IPS DF 19.7 (cell line): ENCODE data around the gene TULP3.

Experiments used
- DNase-seq: peaks from one replicate; pipeline ENCODE4 v3.0.0-alpha.2; 2013; ENCODE audit warnings: low read depth, low spot score

Gene TULP3

DNA sequence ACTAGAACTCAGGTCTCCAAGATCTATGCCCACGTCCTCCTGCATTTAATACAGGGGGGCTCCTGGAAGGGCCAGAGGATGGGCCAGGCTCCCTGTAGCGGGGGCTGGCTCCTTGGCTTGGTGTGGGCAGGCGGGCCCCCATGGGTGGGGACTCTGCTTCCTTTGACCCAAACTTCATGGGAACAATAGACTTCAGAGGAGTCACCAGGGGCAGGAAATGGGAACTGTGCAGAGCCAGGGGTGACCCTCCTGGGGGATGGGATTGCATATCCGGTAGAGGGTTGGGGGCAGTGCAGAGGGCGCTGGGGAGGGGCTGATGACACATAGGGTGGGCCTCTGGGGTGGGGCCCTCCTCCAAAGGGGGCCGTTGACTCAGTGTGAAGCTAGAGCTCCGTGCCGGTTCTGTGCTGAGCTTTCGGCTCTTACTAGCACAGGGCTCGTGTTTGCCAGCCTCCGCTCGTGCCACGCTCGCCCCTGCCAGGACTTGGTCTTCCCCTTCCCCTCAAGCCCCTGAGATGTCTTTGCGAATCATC, 73.1 kb downstream of the TULP3 start:
- DNase-seq: no peak

DNA sequence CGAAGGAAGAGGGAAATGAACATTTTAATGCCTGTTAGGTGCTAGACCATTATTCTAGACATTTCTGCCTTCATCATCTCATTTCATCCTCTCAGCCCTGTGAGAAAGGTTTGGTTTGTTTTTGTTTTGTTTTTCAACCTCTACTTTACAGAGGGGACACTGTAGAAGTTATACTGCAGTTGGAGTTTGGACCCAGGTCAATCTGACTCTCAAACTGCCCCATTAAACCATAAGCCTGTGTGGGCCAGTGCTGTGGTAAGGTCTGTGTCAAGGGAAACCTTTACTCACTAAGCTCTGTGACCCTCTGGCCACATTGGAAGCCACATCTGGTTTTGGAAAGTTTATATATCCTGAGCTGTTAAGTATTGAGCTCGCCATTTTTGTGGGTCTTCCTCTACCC, 77.0 kb downstream of the TULP3 start:
- no peak for DNase-seq

DNA sequence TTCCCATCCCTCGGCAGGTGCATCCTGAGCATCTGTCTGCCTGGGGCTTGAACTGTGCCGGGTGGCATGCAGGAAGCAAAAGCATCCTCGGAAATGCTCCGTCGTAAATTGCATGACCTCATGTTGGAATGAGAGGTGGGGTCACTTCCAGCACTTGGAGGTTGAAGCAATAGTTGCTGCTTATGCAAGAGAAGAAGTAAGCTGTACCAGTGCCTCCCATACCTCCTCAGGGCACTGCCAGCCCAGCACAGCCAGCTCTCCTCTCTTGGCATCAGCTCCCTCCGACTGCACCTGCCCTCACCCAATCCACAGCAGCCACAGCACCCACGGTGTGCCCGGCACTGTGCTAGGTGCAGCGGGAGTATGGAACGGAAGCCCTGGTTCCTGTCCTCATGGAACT, 80.1 kb downstream of the TULP3 start:
- no peak for DNase-seq

DNA sequence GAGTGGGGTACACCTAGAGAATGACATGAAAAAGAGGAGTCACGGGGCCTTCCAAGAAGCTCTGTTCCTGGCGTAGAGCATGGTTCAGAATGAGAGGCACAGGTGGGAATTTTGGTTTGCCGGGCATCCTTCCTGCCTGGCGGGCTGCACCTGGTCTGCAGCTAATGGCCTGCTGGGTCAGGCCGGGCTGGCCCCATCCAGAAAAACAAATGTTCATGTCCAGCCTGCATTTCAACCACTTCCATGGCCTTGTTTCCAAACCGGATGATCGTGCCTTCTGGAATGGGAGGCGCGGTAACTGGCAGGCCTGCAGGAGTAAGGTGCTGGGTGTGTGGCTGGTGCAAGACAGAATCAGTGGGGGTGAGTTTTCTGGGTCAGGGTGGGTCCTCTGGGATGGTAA, 82.9 kb downstream of the TULP3 start:
- DNase-seq: no peak

DNA sequence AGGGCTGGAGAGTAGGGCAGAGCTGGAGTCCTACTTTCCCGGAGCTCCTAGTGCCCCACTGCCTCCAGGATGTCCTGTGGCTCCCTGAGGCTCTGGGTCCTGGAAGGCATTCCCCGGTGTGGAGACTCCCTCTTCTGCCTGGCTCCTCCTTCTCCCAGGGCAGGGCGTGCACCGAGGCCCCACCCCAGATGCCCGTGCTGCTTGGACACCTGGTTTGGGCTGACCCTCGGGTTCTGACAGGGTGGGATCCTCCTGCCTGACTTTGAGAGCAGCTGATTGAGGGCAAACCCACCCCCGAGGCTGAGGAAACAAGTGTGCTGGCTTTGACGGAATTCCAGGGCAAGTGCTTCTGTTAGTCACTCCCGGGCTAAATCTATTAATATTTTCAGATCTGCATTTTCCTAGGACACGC, 83.9 kb downstream of the TULP3 start:
- DNase-seq: no peak

DNA sequence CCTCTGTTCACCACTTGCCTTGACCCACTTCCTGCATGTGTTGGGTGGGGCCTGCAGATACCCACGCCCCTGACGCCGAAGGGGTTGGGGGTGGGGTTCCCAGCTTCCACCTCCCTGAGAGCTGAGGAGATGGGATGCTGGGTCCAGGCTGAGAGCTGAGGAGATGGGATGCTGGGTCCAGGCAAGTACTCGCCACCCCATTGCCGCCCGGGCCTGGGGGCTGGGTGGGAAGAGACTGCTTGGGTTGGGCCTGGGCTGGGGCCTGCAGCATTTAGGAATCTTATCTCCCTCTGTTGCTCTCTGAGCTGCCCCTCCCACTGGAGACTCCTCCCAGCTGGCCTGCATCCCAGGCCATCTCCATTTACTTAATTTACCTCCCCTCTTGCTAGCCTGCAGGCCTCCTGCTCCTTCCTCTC, 85.9 kb downstream of the TULP3 start:
- DNase-seq: no peak

DNA sequence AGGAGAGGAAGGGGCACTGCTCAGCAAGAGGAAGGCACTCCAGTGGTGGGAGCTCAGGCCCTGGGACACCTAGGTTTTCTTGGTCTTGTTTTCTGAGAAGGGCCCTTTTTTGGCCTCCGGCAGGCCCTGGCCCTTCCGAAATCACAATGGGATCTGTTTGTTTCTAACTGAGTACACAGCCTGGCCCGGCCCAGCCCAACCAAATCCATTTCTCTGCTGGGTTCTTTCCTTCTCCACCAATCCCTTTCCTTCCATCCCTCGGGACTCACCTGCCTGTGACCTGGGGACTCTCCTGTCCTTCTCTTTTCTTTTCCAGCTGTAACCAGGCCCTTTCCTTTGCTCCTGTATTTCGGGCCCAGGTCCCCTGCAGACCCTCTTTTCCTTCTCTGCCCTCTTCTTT, 87.1 kb downstream of the TULP3 start:
- no peak for DNase-seq

DNA sequence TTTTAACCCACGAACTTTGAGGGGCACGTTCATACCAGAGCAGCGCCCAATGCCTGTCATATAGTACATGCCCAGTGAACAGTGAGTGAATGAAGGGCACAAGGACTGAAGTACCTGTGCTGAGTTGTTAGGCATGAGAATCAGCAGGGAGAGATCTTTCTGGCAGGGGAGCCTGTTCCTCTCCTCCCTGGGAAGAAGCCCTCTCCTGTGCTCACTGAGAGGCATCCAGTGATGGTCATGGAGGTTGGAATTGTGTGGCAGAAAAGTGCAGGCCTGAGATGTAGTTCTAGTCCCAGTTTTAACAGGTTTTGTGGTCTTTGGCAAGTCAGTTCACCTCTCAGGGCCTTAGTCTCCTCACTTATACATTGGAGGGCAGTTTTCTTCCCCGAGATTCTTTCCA, 89.1 kb downstream of the TULP3 start:
- no peak for DNase-seq

DNA sequence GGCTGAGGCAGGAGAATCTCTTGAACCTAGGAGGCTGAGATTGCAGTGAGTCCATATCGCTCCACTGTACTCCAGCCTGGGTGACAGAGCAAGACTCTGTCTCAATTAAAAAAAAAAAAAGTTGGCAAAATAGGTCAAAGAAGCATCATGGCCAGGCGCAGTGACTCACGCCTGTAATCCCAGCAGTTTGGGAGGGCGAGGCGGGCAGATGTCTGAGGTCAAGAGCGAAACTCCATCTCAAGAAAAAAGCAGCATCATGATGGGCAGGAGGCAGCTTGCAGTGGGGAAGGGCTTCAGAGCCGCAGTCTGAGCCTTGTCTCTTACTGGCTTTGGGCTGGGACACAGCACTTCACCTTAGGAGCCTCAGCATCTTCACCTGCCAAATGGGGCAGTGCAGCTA, 89.9 kb downstream of the TULP3 start:
- no peak for DNase-seq

DNA sequence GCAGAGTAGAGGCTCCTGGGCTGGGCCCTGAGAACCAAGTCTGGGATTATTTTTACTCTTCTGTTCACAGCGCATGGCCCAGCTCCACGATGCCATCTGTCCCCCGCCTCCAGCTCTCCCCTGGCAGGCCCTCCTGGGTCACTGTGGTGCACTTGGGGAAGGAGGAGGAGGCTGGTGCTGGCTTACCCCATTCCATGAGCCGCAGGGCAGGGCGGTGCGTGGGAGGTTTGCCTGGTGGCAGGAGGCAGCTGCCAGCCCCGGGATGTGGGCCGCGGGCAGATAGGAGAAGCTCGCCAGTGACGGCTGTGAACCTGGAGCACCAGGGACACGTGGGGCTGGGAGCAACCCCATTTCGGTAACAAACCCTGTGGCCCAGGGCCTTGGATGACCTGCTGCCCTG, 91.7 kb downstream of the TULP3 start:
- no peak for DNase-seq

DNA sequence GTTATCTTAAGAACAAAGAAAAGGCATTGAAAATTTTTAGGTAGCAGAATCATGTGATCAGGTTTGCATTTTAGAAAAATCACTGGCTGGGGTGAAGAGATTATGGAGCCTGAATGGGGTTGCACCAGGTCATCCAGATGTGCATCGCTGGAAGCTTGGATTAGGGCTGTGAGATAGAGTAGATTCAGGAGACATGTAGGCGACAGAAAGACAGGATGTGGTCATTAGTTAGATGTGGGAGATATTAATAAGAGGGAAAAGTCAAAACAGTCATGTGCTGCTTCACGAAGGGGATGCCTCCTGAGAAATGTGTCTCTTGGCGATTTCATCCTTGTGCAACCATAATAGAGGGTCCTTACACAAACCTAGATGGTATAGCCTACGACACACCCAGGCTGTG, 93.6 kb downstream of the TULP3 start:
- no peak for DNase-seq

DNA sequence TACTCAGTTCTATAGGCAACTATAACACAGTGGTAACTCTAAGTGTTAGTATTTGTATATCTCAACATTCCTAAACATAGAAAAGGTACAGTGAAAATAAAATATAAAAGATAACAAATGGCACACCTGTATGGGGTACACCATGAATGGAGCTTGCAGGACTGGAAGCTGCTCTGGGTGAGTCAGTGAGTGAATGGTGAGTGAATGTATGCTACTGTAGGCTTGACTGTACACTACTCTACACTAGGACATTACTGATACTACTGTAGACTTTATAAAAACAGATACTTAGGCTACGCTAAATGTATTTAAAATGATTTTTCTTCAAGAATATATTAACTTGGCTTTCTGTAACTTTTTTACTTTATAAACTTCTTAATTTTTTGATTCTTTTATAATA, 94.0 kb downstream of the TULP3 start:
- no peak for DNase-seq

DNA sequence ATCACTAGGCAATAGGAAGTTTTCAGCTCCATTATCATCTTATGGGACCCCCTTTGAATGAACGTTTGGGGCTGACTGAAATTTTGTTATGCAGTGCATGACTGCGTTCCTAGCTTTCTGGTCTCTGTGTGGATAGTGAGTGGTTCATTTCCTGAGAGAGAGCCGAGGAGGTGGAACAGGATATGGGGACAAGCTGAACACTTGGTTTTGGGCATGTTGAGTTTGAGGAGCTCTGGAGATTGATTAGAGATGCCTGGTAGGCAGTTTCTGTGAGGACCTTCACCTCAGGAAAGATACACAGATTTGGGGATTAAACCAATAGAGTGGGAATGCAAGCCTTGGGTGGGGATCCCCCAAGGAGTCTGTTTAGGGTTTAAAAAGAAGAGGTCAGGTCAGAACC, 96.2 kb downstream of the TULP3 start:
- no peak for DNase-seq

DNA sequence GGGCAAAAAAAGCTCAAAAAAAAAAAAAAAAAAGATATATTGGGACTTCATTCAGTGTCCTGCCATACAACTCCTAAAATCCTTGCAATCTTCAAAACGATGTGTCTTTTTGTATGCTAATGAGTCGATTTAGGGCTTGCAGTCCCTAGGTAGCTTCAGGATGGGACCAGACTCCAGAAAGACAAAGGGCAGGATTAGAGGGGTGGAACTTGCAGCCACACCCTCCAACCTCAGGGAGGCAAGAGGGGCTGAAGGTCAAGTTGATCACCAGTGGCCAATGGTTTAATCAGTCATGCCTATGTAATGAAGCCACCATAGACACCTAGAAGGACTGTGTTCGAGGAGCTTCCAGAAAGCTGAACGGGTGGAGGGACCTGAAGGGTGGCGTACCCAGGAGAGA, 97.8 kb downstream of the TULP3 start:
- no peak for DNase-seq
